CD8-positive, alpha-beta memory T cell (primary cell): ENCODE results near the gene CD244. TPM values are rescaled to one million over a fixed set of nuclear protein-coding genes. Genes with fewer than 3 reads are reported as not detected.

Source experiments
- CTCF ChIA-PET: fragments of 350-600 bp; sonication (Branson Sonifier 250); formaldehyde crosslinking; loops from one replicate; lab custom pipeline; 2021; ENCODE audit warnings: antibody characterized with exemption; lab: Charles Lee
- POLR2A ChIA-PET: fragments of 350-600 bp; sonication (Branson Sonifier 250); formaldehyde crosslinking; loops from one replicate; lab custom pipeline; 2021; ENCODE audit warnings: antibody characterized with exemption; lab: Charles Lee
- DNase-seq, 5 donors: peaks; one replicate each; pipeline versions ENCODE4 v3.0.0 to v3.0.0-alpha.2; 2020 to 2022; ENCODE audit warnings: mixed read lengths in 1 of 5
- H3K27ac ChIP-seq: one replicate; pipeline ENCODE4 v1.7.0; 2013; ENCODE audit warnings: low read depth, mild to moderate bottlenecking, low read length, moderate library complexity
- H3K27me3 ChIP-seq: 2 replicates; pipeline ENCODE4 v1.7.0; 2013; ENCODE audit warnings: low read length, mild to moderate bottlenecking; ENCODE audit not compliant: insufficient read depth, poor library complexity, severe bottlenecking
- H3K36me3 ChIP-seq: 2 replicates; pipeline ENCODE4 v1.7.0; 2013; ENCODE audit warnings: mild to moderate bottlenecking, low read length, moderate library complexity; ENCODE audit not compliant: insufficient read depth
- H3K4me1 ChIP-seq: 2 replicates; pipeline ENCODE4 v1.7.0; 2013; ENCODE audit warnings: mild to moderate bottlenecking, low read length, moderate library complexity; ENCODE audit not compliant: insufficient read depth
- H3K4me3 ChIP-seq: 2 replicates; pipeline ENCODE4 v1.7.0; 2013; ENCODE audit warnings: mild to moderate bottlenecking, low read length
- H3K9me3 ChIP-seq: 2 replicates; pipeline ENCODE4 v1.7.0; 2013; ENCODE audit warnings: mild to moderate bottlenecking, low read length
- H3K27ac Mint-ChIP-seq, 8 donors: one replicate each; pipeline ENCODE4 v1.8.0; 2020 to 2021; ENCODE audit warnings: mixed read lengths in 8 of 8, mild to moderate bottlenecking in 6 of 8, inconsistent platforms in 3 of 8, moderate library complexity in 3 of 8
- H3K27me3 Mint-ChIP-seq, 2 donors: one replicate each; pipeline ENCODE4 v1.8.0; 2020 to 2021; ENCODE audit warnings: mixed read lengths in 2 of 2, mild to moderate bottlenecking in 1 of 2, moderate library complexity in 1 of 2
- H3K36me3 Mint-ChIP-seq, 3 donors: one replicate each; pipeline ENCODE4 v1.8.0; 2020 to 2021; ENCODE audit warnings: mixed read lengths in 3 of 3, inconsistent platforms in 1 of 3, mild to moderate bottlenecking in 1 of 3
- H3K4me1 Mint-ChIP-seq, 3 donors: one replicate each; pipeline ENCODE4 v1.8.0; 2020 to 2021; ENCODE audit warnings: mixed read lengths in 3 of 3, inconsistent platforms in 1 of 3, mild to moderate bottlenecking in 1 of 3
- H3K4me3 Mint-ChIP-seq, 7 donors: one replicate each; pipeline ENCODE4 v1.8.0; 2020 to 2021; ENCODE audit warnings: mixed read lengths in 7 of 7, mild to moderate bottlenecking in 6 of 7, moderate library complexity in 4 of 7, inconsistent platforms in 2 of 7
- H3K9me3 Mint-ChIP-seq, 5 donors: one replicate each; pipeline ENCODE4 v1.8.0; 2020 to 2022; ENCODE audit warnings: mixed read lengths in 5 of 5, mild to moderate bottlenecking in 3 of 5, moderate library complexity in 2 of 5, inconsistent platforms in 1 of 5
- polyA plus RNA-seq: library from polyadenylated mRNA; unstranded; fragments of 300-500 nt; fragmentation: Illumina TruSeq; gene quantifications from one replicate; pipeline ENCODE4 v1.2.3, GENCODE V29; 2021
- total RNA-seq, 2 experiments: library from RNA; stranded (reverse); gene quantifications; one replicate each; pipeline ENCODE4 v1.2.3, GENCODE V29; 2021

Gene CD244
- total and polyA plus RNA-seq, 3 experiments from 2014 or later: 1.8 to 40.7 (median 1.9) TPM

DNA sequence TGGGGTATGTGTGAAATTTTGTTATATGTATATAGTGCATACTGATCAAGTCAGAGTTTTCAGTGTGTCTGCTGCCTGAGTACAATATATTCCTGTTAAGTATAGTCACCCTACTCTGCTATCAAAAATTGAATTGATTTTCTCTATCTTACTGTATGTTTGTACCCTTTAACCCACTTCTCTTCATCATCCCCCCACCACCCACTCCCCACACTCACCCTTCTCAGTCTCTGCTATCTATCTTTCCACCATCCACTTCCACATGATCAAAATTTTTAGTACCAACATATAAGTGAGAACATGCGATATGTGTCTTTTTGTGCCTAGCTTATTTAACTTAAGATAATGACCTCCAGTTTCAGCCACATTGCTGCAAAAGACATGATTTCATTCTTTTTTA is 62.5 kb downstream of the CD244 start:
- Mint-ChIP-seq H3K27me3 (no peaks in the 10 kb centered on the region), H3K9me3 (peaks cover 0 to under 1% (median 0%) of the 10 kb centered on the region in 5 donors), H3K27ac (peak overlapping the region; percentile 92 to 98 (median 97)), H3K4me3 (peak overlapping the region; percentile 96 to 99 (median 97)), H3K36me3 (peaks cover 30 to 81% (median 33%) of the 10 kb centered on the region in 3 donors), H3K4me1 (peaks cover 72 to 88% (median 86%) of the 10 kb centered on the region in 3 donors)
- H3K9me3 ChIP-seq: no peaks in the 10 kb centered on the region
- H3K27ac ChIP-seq: no peak overlapping the region
- no peaks in the 10 kb centered on the region for H3K27me3 ChIP-seq
- H3K4me3 ChIP-seq: peak overlapping the region; percentile 80
- ChIA-PET CTCF (interaction anchor here (1.1 to 5.0 kb wide), 5 partner anchors 21 to 151 kb away, joined by 3 to 21 read pairs (median 4); no protein-coding TSS in a partner anchor), POLR2A (no interaction called here)
- peaks cover 3% of the 10 kb centered on the region for H3K36me3 ChIP-seq
- peaks cover 54% of the 10 kb centered on the region for H3K4me1 ChIP-seq
- DNase-seq: no peak

DNA sequence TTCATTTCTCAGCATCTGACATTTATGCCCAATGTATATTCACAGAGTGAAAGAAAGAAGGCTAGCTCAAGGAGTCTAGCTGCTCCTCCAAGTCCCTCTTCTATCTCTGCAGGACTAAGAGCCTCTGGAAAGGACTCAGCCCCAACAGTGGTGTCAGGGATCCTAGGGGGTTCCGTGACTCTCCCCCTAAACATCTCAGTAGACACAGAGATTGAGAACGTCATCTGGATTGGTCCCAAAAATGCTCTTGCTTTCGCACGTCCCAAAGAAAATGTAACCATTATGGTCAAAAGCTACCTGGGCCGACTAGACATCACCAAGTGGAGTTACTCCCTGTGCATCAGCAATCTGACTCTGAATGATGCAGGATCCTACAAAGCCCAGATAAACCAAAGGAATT is 63.0 kb downstream of the CD244 start:
- Mint-ChIP-seq H3K4me1 (peaks cover 71 to 88% (median 86%) of the 10 kb centered on the region in 3 donors), H3K9me3 (no peaks in the 10 kb centered on the region), H3K27ac (peak overlapping the region; percentile 92 to 98 (median 97)), H3K36me3 (peaks cover 25 to 76% (median 30%) of the 10 kb centered on the region in 3 donors), H3K27me3 (no peaks in the 10 kb centered on the region), H3K4me3 (peak overlapping the region; percentile 96 to 99 (median 97))
- ChIA-PET CTCF (interaction anchor here (1.1 to 5.0 kb wide), 5 partner anchors 20 to 152 kb away, joined by 3 to 21 read pairs (median 4); no protein-coding TSS in a partner anchor), POLR2A (no interaction called here)
- Histone ChIP-seq H3K36me3 (peaks cover 3% of the 10 kb centered on the region), H3K4me3 (peak overlapping the region; percentile 80), H3K4me1 (peaks cover 54% of the 10 kb centered on the region), H3K27me3 (no peaks in the 10 kb centered on the region), H3K27ac (no peak overlapping the region), H3K9me3 (no peaks in the 10 kb centered on the region)
- DNase-seq: no peak

DNA sequence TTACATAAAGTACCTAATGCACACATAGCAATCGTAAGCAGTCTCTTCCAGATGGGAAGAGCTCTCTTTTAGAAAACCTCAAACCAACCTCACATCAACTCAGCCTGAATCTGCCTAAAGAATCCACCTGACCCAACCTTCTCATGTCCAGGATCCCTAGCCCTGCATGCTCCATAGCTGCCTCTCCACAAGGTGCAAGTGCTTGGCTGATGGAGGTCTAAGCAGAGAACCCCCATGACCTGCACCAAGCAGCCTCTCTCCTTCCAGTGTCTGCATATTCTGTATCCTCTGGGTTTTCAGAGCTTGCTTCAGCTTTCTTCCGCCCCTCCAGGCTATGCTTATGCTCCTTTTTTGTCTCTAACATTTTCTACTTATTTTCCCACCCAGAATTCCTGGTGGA is 64.2 kb downstream of the CD244 start:
- peaks cover 17 to 64% (median 28%) of the 10 kb centered on the region in 3 donors for H3K36me3 Mint-ChIP-seq
- H3K27ac Mint-ChIP-seq: peak overlapping the region; percentile 92 to 98 (median 97)
- H3K9me3 ChIP-seq: no peaks in the 10 kb centered on the region
- peak overlapping the region; percentile 80 for H3K4me3 ChIP-seq
- no peak for DNase-seq
- H3K4me1 ChIP-seq: peaks cover 48% of the 10 kb centered on the region
- CTCF ChIA-PET: interaction anchor here (1.0 to 5.0 kb wide), 8 partner anchors 11 to 117 kb away, joined by 3 to 21 read pairs (median 4); partner anchors contain the start of gene SLAMF7
- no peaks in the 10 kb centered on the region for H3K9me3 Mint-ChIP-seq
- peaks cover 67 to 81% (median 76%) of the 10 kb centered on the region in 3 donors for H3K4me1 Mint-ChIP-seq
- peaks cover 3% of the 10 kb centered on the region for H3K36me3 ChIP-seq
- H3K4me3 Mint-ChIP-seq: peak overlapping the region; percentile 96 to 99 (median 97)
- H3K27ac ChIP-seq: peak overlapping the region; percentile 27
- H3K27me3 Mint-ChIP-seq: no peaks in the 10 kb centered on the region
- H3K27me3 ChIP-seq: no peaks in the 10 kb centered on the region
- POLR2A ChIA-PET: interaction anchor here (0.7 to 1.8 kb wide), 4 partner anchors 23 to 42 kb away, joined by 3 to 5 read pairs (median 4); no protein-coding TSS in a partner anchor

DNA sequence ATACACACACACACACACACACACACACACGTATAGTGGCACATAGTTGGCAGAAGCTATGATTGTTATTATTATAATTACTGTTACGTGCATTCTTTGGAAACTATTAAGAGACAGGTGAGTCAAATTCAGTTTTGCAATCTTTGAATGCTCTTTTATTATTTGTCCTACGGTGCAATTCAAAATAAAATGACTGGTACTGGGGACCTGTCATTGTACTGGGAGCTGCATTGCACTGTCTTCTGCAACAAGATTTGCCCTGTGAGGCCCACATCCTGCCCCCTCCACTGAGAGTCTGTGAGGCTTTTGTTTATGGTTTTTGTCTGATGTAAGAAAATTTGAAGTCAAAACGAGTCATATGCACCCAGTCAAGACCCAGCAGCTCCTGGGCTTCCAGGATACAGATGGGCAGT is 64.8 kb downstream of the CD244 start:
- Mint-ChIP-seq H3K4me3 (peak overlapping the region; percentile 96 to 99 (median 97)), H3K27me3 (no peaks in the 10 kb centered on the region), H3K4me1 (peaks cover 63 to 75% (median 70%) of the 10 kb centered on the region in 3 donors), H3K36me3 (peaks cover 16 to 60% (median 25%) of the 10 kb centered on the region in 3 donors), H3K9me3 (no peaks in the 10 kb centered on the region), H3K27ac (peak overlapping the region; percentile 92 to 98 (median 97))
- CTCF ChIA-PET: interaction anchor here (0.7 to 5.0 kb wide), 10 partner anchors 8 to 243 kb away, joined by 3 to 21 read pairs (median 4); partner anchors contain the start of gene SLAMF7
- peak; percentile 31 to 78 (median 63) for DNase-seq
- Histone ChIP-seq H3K36me3 (peaks cover 3% of the 10 kb centered on the region), H3K9me3 (no peaks in the 10 kb centered on the region), H3K27ac (peak overlapping the region; percentile 69), H3K4me3 (peak overlapping the region; percentile 80), H3K4me1 (peaks cover 48% of the 10 kb centered on the region), H3K27me3 (no peaks in the 10 kb centered on the region)
- POLR2A ChIA-PET: interaction anchor here (0.7 to 1.8 kb wide), 6 partner anchors 10 to 247 kb away, joined by 3 to 5 read pairs (median 3); no protein-coding TSS in a partner anchor

DNA sequence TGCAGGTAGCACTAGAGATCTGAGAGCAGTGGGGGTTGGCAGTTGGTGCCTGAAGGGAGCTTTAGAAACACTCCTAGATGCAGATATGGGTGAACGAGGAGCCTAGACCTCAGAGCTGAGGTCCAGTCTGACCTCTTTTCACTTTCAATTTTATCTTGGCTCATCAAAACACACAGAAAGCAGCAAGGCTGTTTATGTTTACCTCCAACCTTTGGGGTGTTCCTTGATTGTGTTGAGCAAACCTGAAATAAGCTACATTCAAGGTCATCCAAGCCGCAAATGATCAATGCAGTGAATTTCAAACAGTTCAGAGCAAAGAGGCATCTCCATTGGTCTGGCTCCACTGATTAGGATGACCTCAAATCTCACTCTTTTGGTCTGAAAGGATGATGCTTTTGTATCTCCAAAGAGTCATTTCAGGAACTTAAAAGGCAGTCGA is 65.4 kb downstream of the CD244 start:
- Histone ChIP-seq H3K27ac (peak overlapping the region; percentile 69), H3K9me3 (no peaks in the 10 kb centered on the region), H3K27me3 (no peaks in the 10 kb centered on the region), H3K36me3 (peaks cover 3% of the 10 kb centered on the region), H3K4me3 (peak overlapping the region; percentile 80), H3K4me1 (peaks cover 47% of the 10 kb centered on the region)
- Mint-ChIP-seq H3K27me3 (no peaks in the 10 kb centered on the region), H3K27ac (peak overlapping the region; percentile 92 to 98 (median 97)), H3K9me3 (no peaks in the 10 kb centered on the region), H3K36me3 (peaks cover 11 to 55% (median 21%) of the 10 kb centered on the region in 3 donors), H3K4me1 (peaks cover 59 to 70% (median 65%) of the 10 kb centered on the region in 3 donors), H3K4me3 (peak overlapping the region; percentile 96 to 99 (median 97))
- DNase-seq: no peak
- POLR2A ChIA-PET: interaction anchor here (0.6 to 1.8 kb wide), 9 partner anchors 11 to 248 kb away, joined by 3 to 5 read pairs (median 3); no protein-coding TSS in a partner anchor
- CTCF ChIA-PET: interaction anchor here (0.7 to 5.0 kb wide), 13 partner anchors 9 to 243 kb away, joined by 3 to 21 read pairs (median 4); partner anchors contain the start of gene SLAMF7

DNA sequence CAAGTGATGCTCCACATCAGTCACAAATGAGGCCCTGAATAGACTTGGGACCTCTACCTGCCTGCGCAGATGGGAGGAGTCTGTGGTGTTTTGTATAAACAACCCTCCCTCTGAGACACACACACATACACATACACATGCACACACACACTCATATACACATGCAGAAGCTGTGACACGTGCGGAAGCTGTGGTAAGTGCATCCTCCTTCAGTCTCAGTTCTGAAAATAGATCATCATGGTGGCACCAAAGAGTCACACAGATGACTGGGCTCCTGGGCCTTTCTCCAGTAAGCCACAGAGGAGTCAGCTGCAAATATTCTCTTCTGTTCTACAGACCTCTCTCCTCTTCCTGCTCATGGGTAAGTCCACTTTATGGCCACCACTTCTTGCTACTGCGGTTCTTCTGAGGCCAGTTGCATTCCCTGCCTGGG is 66.7 kb downstream of the CD244 start, which contains the start of gene LY9:
TSS of gene LY9 (plus strand) at position 224 of the 433 bp plus-strand sequence. CDS start at position 238, 14 bp downstream.
- POLR2A ChIA-PET: interaction anchor here (0.6 to 1.6 kb wide), 8 partner anchors 14 to 59 kb away, joined by 3 to 5 read pairs (median 3); no protein-coding TSS in a partner anchor

DNA sequence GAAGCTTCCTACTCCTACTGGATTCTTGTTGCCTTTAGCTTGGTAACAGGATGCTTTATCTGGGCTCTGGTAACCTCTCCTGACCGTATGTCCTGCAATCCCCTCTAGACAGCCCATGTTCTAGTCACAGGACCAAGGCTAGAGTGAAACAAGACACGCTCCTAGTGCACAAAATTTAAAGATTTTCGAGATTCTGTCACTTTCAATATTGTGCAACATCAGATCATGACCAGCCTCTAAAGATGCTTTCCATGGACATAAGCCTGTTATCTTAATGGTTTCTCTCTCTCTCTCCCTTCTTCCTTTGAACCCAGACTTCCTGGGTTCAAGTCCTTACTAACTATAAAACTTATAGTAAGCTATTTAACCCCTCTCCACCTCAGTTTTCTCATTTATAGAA is 68.3 kb downstream of the CD244 start:
- Histone ChIP-seq H3K27ac (no peak overlapping the region), H3K4me3 (no peak overlapping the region), H3K9me3 (no peaks in the 10 kb centered on the region), H3K27me3 (no peaks in the 10 kb centered on the region), H3K4me1 (peaks cover 25% of the 10 kb centered on the region), H3K36me3 (no peaks in the 10 kb centered on the region)
- Mint-ChIP-seq H3K36me3 (peaks cover 0 to 32% (median 6%) of the 10 kb centered on the region in 3 donors), H3K4me3 (peak overlapping the region in 1 of 7 donors; percentile 7), H3K27me3 (no peaks in the 10 kb centered on the region), H3K9me3 (no peaks in the 10 kb centered on the region), H3K4me1 (peaks cover 41 to 46% (median 42%) of the 10 kb centered on the region in 3 donors), H3K27ac (peak overlapping the region in 7 of 8 donors; percentile 53 to 98 (median 97))
- CTCF ChIA-PET: interaction anchor here (1.0 to 4.0 kb wide), 10 partner anchors 10 to 159 kb away, joined by 3 to 16 read pairs (median 6); no protein-coding TSS in a partner anchor
- POLR2A ChIA-PET: interaction anchor here (0.6 to 1.1 kb wide), 3 partner anchors 12 to 89 kb away, joined by 4 to 6 read pairs (median 4); no protein-coding TSS in a partner anchor
- no peak for DNase-seq

More for the DNA sequence above, 66.7 kb downstream of the CD244 start, which contains the start of gene LY9:
- Mint-ChIP-seq H3K27me3 (no peaks in the 10 kb centered on the region), H3K9me3 (no peaks in the 10 kb centered on the region), H3K36me3 (peaks cover 4 to 46% (median 16%) of the 10 kb centered on the region in 3 donors), H3K4me3 (peak within 1 kb of the TSS; percentile 96 to 99 (median 97)), H3K27ac (peak within 1 kb of the TSS; percentile 92 to 98 (median 97)), H3K4me1 (peaks cover 55 to 62% (median 57%) of the 10 kb centered on the region in 3 donors)
- Histone ChIP-seq H3K27ac (peak within 1 kb of the TSS; percentile 69), H3K36me3 (no peaks in the 10 kb centered on the region), H3K9me3 (no peaks in the 10 kb centered on the region), H3K27me3 (no peaks in the 10 kb centered on the region), H3K4me3 (peak within 1 kb of the TSS; percentile 80), H3K4me1 (peaks cover 34% of the 10 kb centered on the region)
- DNase-seq: peak; percentile 65 to 93 (median 92)
- CTCF ChIA-PET: interaction anchor here (0.6 to 5.0 kb wide), 17 partner anchors 10 to 346 kb away, joined by 3 to 21 read pairs (median 4); no protein-coding TSS in a partner anchor
